ENCODE results near the gene CNTN4. TPM values are rescaled to one million over a fixed set of nuclear protein-coding genes. Genes with fewer than 3 reads are reported as not detected.

Gene CNTN4
- polyA plus RNA-seq, 1 experiment = not detected

GRCh38 chr3:2861120-2861519, 762.5 kb downstream of the CNTN4 start:
- TF ChIP-seq CTCF (IDR thresholded peaks at IDR 0.05; ENCODE audit: low read depth, low read length) = no peak
- Histone ChIP-seq H3K27ac (ENCODE audit: low read depth, low read length) (no peak overlapping the region), H3K9me3 (ENCODE audit: control insufficient read depth, insufficient read depth, low read length) (peaks cover 18% of the 10 kb centered on the region), H3K27me3 (ENCODE audit: control insufficient read depth, insufficient read depth, low read length) (no peaks in the 10 kb centered on the region), H3K4me3 (ENCODE audit: low read depth, low read length) (no peak overlapping the region)
- ChIA-PET POLR2A (no interaction called here), CTCF (no interaction called here)
- DNase-seq (ENCODE audit: low read depth, low spot score) = no peak

GRCh38 chr3:2861920-2862319, 763.3 kb downstream of the CNTN4 start:
- DNase-seq (ENCODE audit: low read depth, low spot score) = no peak
- no peak for TF ChIP-seq CTCF (IDR thresholded peaks at IDR 0.05; ENCODE audit: low read depth, low read length)
- Histone ChIP-seq H3K27me3 (ENCODE audit: control insufficient read depth, insufficient read depth, low read length) (no peaks in the 10 kb centered on the region), H3K4me3 (ENCODE audit: low read depth, low read length) (no peak overlapping the region), H3K27ac (ENCODE audit: low read depth, low read length) (no peak overlapping the region), H3K9me3 (ENCODE audit: control insufficient read depth, insufficient read depth, low read length) (peaks cover 10% of the 10 kb centered on the region)
- CTCF ChIA-PET = no interaction called here
- POLR2A ChIA-PET = no interaction called here

GRCh38 chr3:2862366-2862765, 763.7 kb downstream of the CNTN4 start:
- DNase-seq (ENCODE audit: low read depth, low spot score) = no peak
- CTCF ChIA-PET = no interaction called here
- TF ChIP-seq CTCF (IDR thresholded peaks at IDR 0.05; ENCODE audit: low read depth, low read length) = no peak
- Histone ChIP-seq H3K27me3 (ENCODE audit: control insufficient read depth, insufficient read depth, low read length) (no peaks in the 10 kb centered on the region), H3K27ac (ENCODE audit: low read depth, low read length) (no peak overlapping the region), H3K9me3 (ENCODE audit: control insufficient read depth, insufficient read depth, low read length) (peaks cover 8% of the 10 kb centered on the region), H3K4me3 (ENCODE audit: low read depth, low read length) (no peak overlapping the region)
- POLR2A ChIA-PET = no interaction called here

GRCh38 chr3:2863127-2863526, 764.5 kb downstream of the CNTN4 start:
- TF ChIP-seq CTCF (IDR thresholded peaks at IDR 0.05; ENCODE audit: low read depth, low read length) = no peak
- POLR2A ChIA-PET = no interaction called here
- Histone ChIP-seq H3K27me3 (ENCODE audit: control insufficient read depth, insufficient read depth, low read length) (no peaks in the 10 kb centered on the region), H3K9me3 (ENCODE audit: control insufficient read depth, insufficient read depth, low read length) (peaks cover 8% of the 10 kb centered on the region), H3K27ac (ENCODE audit: low read depth, low read length) (no peak overlapping the region), H3K4me3 (ENCODE audit: low read depth, low read length) (no peak overlapping the region)
- CTCF ChIA-PET = no interaction called here
- no peak for DNase-seq (ENCODE audit: low read depth, low spot score)

GRCh38 chr3:2869905-2870304, 771.2 kb downstream of the CNTN4 start:
- no peaks in the 10 kb centered on the region for H3K27me3 ChIP-seq (ENCODE audit: control insufficient read depth, insufficient read depth, low read length)
- DNase-seq (ENCODE audit: low read depth, low spot score) = no peak
- H3K27ac ChIP-seq (ENCODE audit: low read depth, low read length) = no peak overlapping the region
- peaks cover 3% of the 10 kb centered on the region; the same call in 1 of the 2 replicates for H3K9me3 ChIP-seq (ENCODE audit: control insufficient read depth, insufficient read depth, low read length)
- CTCF ChIA-PET = no interaction called here
- H3K4me3 ChIP-seq (ENCODE audit: low read depth, low read length) = no peak overlapping the region
- no peak for TF ChIP-seq CTCF (IDR thresholded peaks at IDR 0.05; ENCODE audit: low read depth, low read length)
- POLR2A ChIA-PET = no interaction called here
